K562 (cell line): ENCODE measurements around the gene RNF114. TPM values are rescaled to one million over a fixed set of nuclear protein-coding genes. Genes with fewer than 3 reads are reported as not detected.
A peak's percentile ranks its signal among the peaks of the same experiment; 100 is the strongest.

Experiments
- ATF7 ChIP-seq: fragments of 450-650 bp; IDR thresholded peaks from 2 replicates; pipeline ENCODE4 v1.7.1; 2014; ENCODE audit warnings: mild to moderate bottlenecking, moderate library complexity
- CBX5 ChIP-seq: IDR thresholded peaks from 2 replicates; pipeline ENCODE4 v1.6.1; 2014; ENCODE audit warnings: low read depth, borderline replicate concordance
- CEBPG ChIP-seq, 3 experiments: fragments of 200-800 bp in 1 of 3; sonication (Bioruptor generic) in 1 of 3; sonication (generic) in 1 of 3; formaldehyde crosslinking in 1 of 3; IDR thresholded peaks in 2 of 3; conservative IDR thresholded peaks in 1 of 3; 2 replicates each; pipeline versions ENCODE4 v1.6.1 to v1.8.0; 2016 to 2022; ENCODE audit warnings: missing compliant biosample characterization in 2 of 3, missing genetic modification characterization in 2 of 3, mild to moderate bottlenecking in 1 of 3, missing genetic modification reagents in 1 of 3
- CHD4 ChIP-seq: fragments of 200-600 bp; sonication (generic); IDR thresholded peaks from 3 replicates; pipeline ENCODE4 v1.6.1; 2012; ENCODE audit warnings: low read depth, mild to moderate bottlenecking, mixed read lengths, low read length, inconsistent platforms; ENCODE audit not compliant: insufficient read depth, insufficient replicate concordance, poor library complexity, severe bottlenecking
- E2F1 ChIP-seq: sonication (generic); formaldehyde crosslinking; IDR thresholded peaks from 2 replicates; pipeline ENCODE4 v1.8.1; 2023; ENCODE audit warnings: mild to moderate bottlenecking, missing genetic modification reagents, moderate library complexity
- EGR1 ChIP-seq: fragments of 450-650 bp; conservative IDR thresholded peaks from 2 replicates; pipeline ENCODE4 v1.6.1; 2017; ENCODE audit warnings: mild to moderate bottlenecking
- FOXP4 ChIP-seq: sonication (generic); formaldehyde crosslinking; IDR thresholded peaks from 2 replicates; pipeline ENCODE4 v1.8.0; 2022; ENCODE audit warnings: mild to moderate bottlenecking, missing genetic modification reagents, borderline replicate concordance
- HNRNPLL ChIP-seq: fragments of 200-400 bp; formaldehyde crosslinking; IDR thresholded peaks from 2 replicates; pipeline ENCODE4 v1.6.1; 2017; ENCODE audit warnings: low read length, low read depth, mild to moderate bottlenecking; ENCODE audit not compliant: poor library complexity, severe bottlenecking
- PCBP1 ChIP-seq: fragments of 200-400 bp; formaldehyde crosslinking; IDR thresholded peaks from 2 replicates; pipeline ENCODE4 v1.6.1; 2018; ENCODE audit warnings: mild to moderate bottlenecking, low read depth, low read length; ENCODE audit not compliant: poor library complexity, severe bottlenecking
- PKNOX1 ChIP-seq: fragments of 450-650 bp; IDR thresholded peaks from 2 replicates; pipeline ENCODE4 v1.6.1; 2016
- PRMT5 ChIP-seq: sonication (generic); formaldehyde crosslinking; IDR thresholded peaks from 2 replicates; pipeline ENCODE4 v1.5.0; 2020; ENCODE audit warnings: missing genetic modification reagents
- SRSF3 ChIP-seq: fragments of 200-400 bp; formaldehyde crosslinking; IDR thresholded peaks from 2 replicates; pipeline ENCODE4 v1.6.1; 2016; ENCODE audit warnings: mild to moderate bottlenecking, low read length, moderate library complexity; ENCODE audit not compliant: insufficient read depth
- STAT5B ChIP-seq: fragments of 250-450 bp; sonication (Bioruptor Pico); IDR thresholded peaks from 2 replicates; pipeline ENCODE4 v1.8.0; 2021; ENCODE audit warnings: mild to moderate bottlenecking, inconsistent platforms
- TAF7 ChIP-seq: fragments of 450-650 bp; IDR thresholded peaks from 2 replicates; pipeline ENCODE4 v1.6.1; 2016; ENCODE audit warnings: missing genetic modification characterization, missing compliant biosample characterization
- USF1 ChIP-seq: sonication (generic); formaldehyde crosslinking; IDR thresholded peaks from 2 replicates; pipeline ENCODE4 v1.9.0; 2022; ENCODE audit warnings: mild to moderate bottlenecking, missing genetic modification reagents
- VEZF1 ChIP-seq: fragments of 200-800 bp; sonication (Bioruptor generic); IDR thresholded peaks from 2 replicates; pipeline ENCODE4 v1.6.1; 2017; ENCODE audit warnings: missing genetic modification characterization, missing compliant biosample characterization
- ZFX ChIP-seq: sonication (generic); formaldehyde crosslinking; IDR thresholded peaks from 2 replicates; pipeline ENCODE4 v1.8.0; 2022; ENCODE audit warnings: mild to moderate bottlenecking, missing genetic modification reagents, moderate library complexity
- ZNF134 ChIP-seq: fragments of 250-450 bp; sonication (Bioruptor Pico); conservative IDR thresholded peaks from 2 replicates; pipeline ENCODE4 v1.4.0; 2020
- ZNF589 ChIP-seq: fragments of 200-800 bp; sonication (Bioruptor generic); IDR thresholded peaks from 2 replicates; pipeline ENCODE4 v1.6.1; 2016; ENCODE audit warnings: low read depth, missing genetic modification characterization, missing compliant biosample characterization
- polyA plus RNA-seq, 8 experiments: library from polyadenylated mRNA; depleted of rRNA in 4 of 8; stranded (reverse) in 5 of 8; unstranded in 3 of 8; fragments of >200 nt; fragmentation: Nextera tagmentation in 2 of 8; fragmentation: Illumina TruSeq in 1 of 8; extraction: Ambion mirVana in 2 of 8; extraction: Trizol in 1 of 8; gene quantifications; 2 replicates each; pipeline versions ENCODE4 v1.2.1 to v1.2.3, GENCODE V29; 2011 to 2014; ENCODE audit warnings: inconsistent platforms in 1 of 8, missing spikeins in 1 of 8
- total RNA-seq, 7 experiments: library from RNA; depleted of rRNA in 6 of 7; stranded (reverse); fragments of >200 nt in 6 of 7; fragmentation: Illumina TruSeq in 2 of 7; extraction: Trizol in 2 of 7; gene quantifications; 2 replicates each; pipeline versions ENCODE4 v1.2.1 to v1.2.3, GENCODE V29; 2011 to 2021; ENCODE audit warnings: low replicate concordance in 1 of 7

The RNF114 gene
- total and polyA plus RNA-seq, 9 of the 15 experiments (the other 6 are each of a cell fraction or from before 2014, with no cell fraction given), result 38.6 to 111 (median 62.6) TPM

GRCh38 chr20:49936153-49937026 lies at the start of gene RNF114 (continued):
- no peak for TF ChIP-seq CHD4
- peak; percentile 83 for TF ChIP-seq HNRNPLL
- no peak for TF ChIP-seq ZNF589 (CRISPR knock-in tag)
- TF ChIP-seq STAT5B (CRISPR knock-in tag), result no peak
- TF ChIP-seq TAF7 (tag), result peak; percentile 69; the same call in 1 of the 2 replicates
- peak; percentile 85 for TF ChIP-seq VEZF1 (CRISPR knock-in tag)
- peak; percentile 64; the same call in 1 of the 2 replicates for TF ChIP-seq E2F1 (CRISPR knock-in tag)
- no peak for TF ChIP-seq CBX5
- TF ChIP-seq PRMT5 (CRISPR knock-in tag), result no peak
- TF ChIP-seq USF1 (CRISPR knock-in tag), result peak; percentile 81
- TF ChIP-seq ATF7, result peak; percentile 29; the same call in 1 of the 2 replicates
- 0 out of 2 replicates have a peak, but pooled peaks have one; percentile 64 for TF ChIP-seq FOXP4 (CRISPR knock-in tag)
- TF ChIP-seq EGR1, result peak; percentile 81
- peak; percentile 67 for TF ChIP-seq ZFX (CRISPR knock-in tag)
- TF ChIP-seq PCBP1, result peak; percentile 74
- TF ChIP-seq ZNF134 (CRISPR knock-in tag), result no peak
- TF ChIP-seq PKNOX1, result peak; percentile 82
- TF ChIP-seq SRSF3, result 0 out of 2 replicates have a peak, but pooled peaks have one; percentile 28
- no peak; the same call in 1 of the 2 replicates for TF ChIP-seq CEBPG (CRISPR knock-in tag; IDR thresholded peaks at IDR 0.05)
- TF ChIP-seq CEBPG (tag; conservative IDR thresholded peaks at IDR 0.05 in 1 of 2, IDR thresholded peaks at IDR 0.05 in 1 of 2), result peak; percentile 76 to 91
